GM12878 (cell line): ENCODE measurements around the gene ETS1. TPM values are rescaled to one million over a fixed set of nuclear protein-coding genes. Genes with fewer than 3 reads are reported as not detected.

Experiments used
- BCL3 ChIP-seq: IDR thresholded peaks from 2 replicates; pipeline ENCODE4 v1.6.1; 2011; ENCODE audit warnings: borderline replicate concordance, low read depth, mild to moderate bottlenecking, moderate library complexity, low read length; ENCODE audit not compliant: insufficient read depth, poor library complexity, severe bottlenecking
- POLR2A ChIP-seq: IDR thresholded peaks from 2 replicates; pipeline ENCODE4 v1.6.1; 2011; ENCODE audit warnings: low read depth, mild to moderate bottlenecking, low read length
- RELB ChIP-seq: fragments of 450-650 bp; IDR thresholded peaks from 2 replicates; pipeline ENCODE4 v1.6.1; 2017; ENCODE audit warnings: low read depth, mild to moderate bottlenecking, moderate library complexity
- YBX1 ChIP-seq: fragments of 450-650 bp; IDR thresholded peaks from 2 replicates; pipeline ENCODE4 v1.6.1; 2016; ENCODE audit warnings: antibody characterized with exemption
- ZBTB11 ChIP-seq: fragments of 450-650 bp; formaldehyde crosslinking; IDR thresholded peaks from 2 replicates; pipeline ENCODE4 v1.5.0; 2022; ENCODE audit warnings: mild to moderate bottlenecking, missing genetic modification characterization
- ZZZ3 ChIP-seq: IDR thresholded peaks from 2 replicates; pipeline ENCODE4 v1.6.1; 2011; ENCODE audit warnings: low read depth; ENCODE audit not compliant: control insufficient read depth, insufficient read length
- polyA plus RNA-seq, 11 experiments: library from polyadenylated mRNA; depleted of rRNA in 4 of 11; unstranded in 6 of 11; stranded (reverse) in 5 of 11; fragments of >200 nt; fragmentation: Nextera tagmentation in 4 of 11; fragmentation: Illumina TruSeq in 1 of 11; extraction: Ambion mirVana in 4 of 11; extraction: Trizol in 1 of 11; gene quantifications; 1 replicate in 1 of 11; 2 replicates in 10 of 11; pipeline versions ENCODE4 v1.2.1 to v1.2.3, GENCODE V29; 2011 to 2016; ENCODE audit warnings: inconsistent platforms in 2 of 11, missing spikeins in 2 of 11, low read depth in 1 of 11
- total RNA-seq, 4 experiments: library from RNA; depleted of rRNA in 3 of 4; stranded (reverse); fragments of >200 nt in 3 of 4; fragmentation: Illumina TruSeq in 1 of 4; extraction: Trizol in 1 of 4; gene quantifications; 2 replicates each; pipeline versions ENCODE4 v1.2.1 to v1.2.3, GENCODE V29; 2013 to 2021

ETS1 gene
- total and polyA plus RNA-seq, 10 of the 15 experiments (the other 5 are each of a cell fraction or from before 2014, with no cell fraction given): 12.5 to 112 (median 55.5) TPM

- TF ChIP-seq ZBTB11 (CRISPR knock-in tag): no peak
- TF ChIP-seq YBX1: no peak
- no peak for TF ChIP-seq RELB
- no peak for TF ChIP-seq BCL3
- no peak for TF ChIP-seq POLR2A
- TF ChIP-seq ZZZ3: no peak
- TF ChIP-seq, all 136 proteins: peak for 0
Measured at GRCh38 chr11:128535468-128536457, 51.6 kb downstream of the ETS1 start (continued).
